ENCODE results near the gene STAC2. TPM values are rescaled to one million over a fixed set of nuclear protein-coding genes. Genes with fewer than 3 reads are reported as not detected.
A peak's percentile ranks its signal among the peaks of the same experiment; 100 is the strongest.

Gene STAC2
- total and polyA plus RNA-seq, 2 donors (not counting 1 experiment from before 2014, with no cell fraction given): not detected

DNA sequence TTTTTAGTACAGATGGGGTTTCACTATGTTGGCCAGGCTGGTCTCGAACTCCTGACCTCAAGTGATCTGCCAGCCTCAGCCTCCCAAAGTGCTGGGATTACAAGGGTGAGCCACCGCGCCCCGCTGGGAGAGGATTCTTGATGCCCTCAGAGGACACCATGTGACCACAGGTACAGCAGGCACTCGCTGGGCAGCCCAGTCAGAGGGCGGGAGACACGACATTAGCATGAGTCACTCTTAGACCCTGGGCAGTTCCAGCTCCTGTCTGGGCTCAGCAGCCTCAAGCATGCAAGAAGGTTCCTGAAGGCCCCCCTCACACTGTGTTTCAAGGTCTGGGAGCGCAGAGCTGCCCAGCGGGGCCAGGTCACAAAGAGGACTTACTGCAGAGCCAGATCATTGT lies 11.9 kb downstream of the STAC2 start:
- H3K4me3 ChIP-seq (ENCODE audit: control extremely low read depth in 1 of 5, extremely low read depth in 1 of 5, insufficient read depth in 1 of 5, low read depth in 2 of 5, low read length in 4 of 5): no peak overlapping the region
- peaks cover 16 to 20% of the 10 kb centered on the region in 2 donors for H3K4me1 ChIP-seq (ENCODE audit: control insufficient read depth in 2 of 2, insufficient read depth in 2 of 2, low read length in 2 of 2)
- TF ChIP-seq, protein P1, sequence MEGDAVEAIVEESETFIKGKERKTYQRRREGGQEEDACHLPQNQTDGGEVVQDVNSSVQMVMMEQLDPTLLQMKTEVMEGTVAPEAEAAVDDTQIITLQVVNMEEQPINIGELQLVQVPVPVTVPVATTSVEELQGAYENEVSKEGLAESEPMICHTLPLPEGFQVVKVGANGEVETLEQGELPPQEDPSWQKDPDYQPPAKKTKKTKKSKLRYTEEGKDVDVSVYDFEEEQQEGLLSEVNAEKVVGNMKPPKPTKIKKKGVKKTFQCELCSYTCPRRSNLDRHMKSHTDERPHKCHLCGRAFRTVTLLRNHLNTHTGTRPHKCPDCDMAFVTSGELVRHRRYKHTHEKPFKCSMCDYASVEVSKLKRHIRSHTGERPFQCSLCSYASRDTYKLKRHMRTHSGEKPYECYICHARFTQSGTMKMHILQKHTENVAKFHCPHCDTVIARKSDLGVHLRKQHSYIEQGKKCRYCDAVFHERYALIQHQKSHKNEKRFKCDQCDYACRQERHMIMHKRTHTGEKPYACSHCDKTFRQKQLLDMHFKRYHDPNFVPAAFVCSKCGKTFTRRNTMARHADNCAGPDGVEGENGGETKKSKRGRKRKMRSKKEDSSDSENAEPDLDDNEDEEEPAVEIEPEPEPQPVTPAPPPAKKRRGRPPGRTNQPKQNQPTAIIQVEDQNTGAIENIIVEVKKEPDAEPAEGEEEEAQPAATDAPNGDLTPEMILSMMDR (IDR thresholded peaks at IDR 0.05): no peak
- no peak for TF ChIP-seq EZH2 (IDR thresholded peaks at IDR 0.05; ENCODE audit: borderline replicate concordance, insufficient read depth, low read depth, low read length, poor library complexity, severe bottlenecking)
- H3K27ac ChIP-seq (ENCODE audit: low read length in 2 of 2): no peak overlapping the region
- no peak for DNase-seq
- H3K27me3 ChIP-seq (replicated peaks in 1 of 4; ENCODE audit: control extremely low read depth in 1 of 4, control insufficient read depth in 3 of 4, insufficient read depth in 4 of 4, low read length in 3 of 4): peaks cover 0 to 22% (median 4%) of the 10 kb centered on the region in 4 experiments
- no peaks in the 10 kb centered on the region for H3K36me3 ChIP-seq (replicated peaks in 1 of 2; ENCODE audit: control extremely low read depth in 1 of 2, control insufficient read depth in 1 of 2, extremely low read depth in 1 of 2, insufficient read depth in 2 of 2, low read length in 1 of 2)
- WGBS (ENCODE audit: insufficient coverage): 85% methylated on average over 9 of the region's 9 CpGs
- no peak for ATAC-seq (ENCODE audit: low read depth)
- Mint-ChIP-seq H3K27ac (no peak overlapping the region), H3K4me3 (no peak overlapping the region), H3K27me3 (peaks cover 19% of the 10 kb centered on the region), H3K9me3 (ENCODE audit: insufficient read depth) (no peaks in the 10 kb centered on the region), H3K4me1 (peaks cover 16% of the 10 kb centered on the region)
- ChIA-PET CTCF (interaction anchor here (18.9 kb wide), 1 partner anchor 26 kb away, joined by 707 read pairs; no protein-coding TSS in a partner anchor), POLR2A (no interaction called here)
- no peak overlapping the region for H3K4me2 ChIP-seq (replicated peaks; ENCODE audit: low read depth, low read length, poor library complexity, severe bottlenecking)
- H2AFZ ChIP-seq (ENCODE audit: insufficient read depth, low read depth, low read length, poor library complexity, severe bottlenecking): no peak overlapping the region
- H3K9ac ChIP-seq (ENCODE audit: low read length): no peak overlapping the region
- intact Hi-C loops (cut with micrococcal nuclease): no loop called here
- peaks cover 0 to 3% (median 0%) of the 10 kb centered on the region in 3 donors for H3K9me3 ChIP-seq (ENCODE audit: control extremely low read depth in 1 of 3, control insufficient read depth in 2 of 3, insufficient read depth in 1 of 3, low read length in 2 of 3)
- H4K20me1 ChIP-seq (ENCODE audit: control insufficient read depth, insufficient read depth, low read length, poor library complexity, severe bottlenecking): no peaks in the 10 kb centered on the region
- H3K79me2 ChIP-seq (ENCODE audit: control insufficient read depth, insufficient read depth, low read length): no peaks in the 10 kb centered on the region

DNA sequence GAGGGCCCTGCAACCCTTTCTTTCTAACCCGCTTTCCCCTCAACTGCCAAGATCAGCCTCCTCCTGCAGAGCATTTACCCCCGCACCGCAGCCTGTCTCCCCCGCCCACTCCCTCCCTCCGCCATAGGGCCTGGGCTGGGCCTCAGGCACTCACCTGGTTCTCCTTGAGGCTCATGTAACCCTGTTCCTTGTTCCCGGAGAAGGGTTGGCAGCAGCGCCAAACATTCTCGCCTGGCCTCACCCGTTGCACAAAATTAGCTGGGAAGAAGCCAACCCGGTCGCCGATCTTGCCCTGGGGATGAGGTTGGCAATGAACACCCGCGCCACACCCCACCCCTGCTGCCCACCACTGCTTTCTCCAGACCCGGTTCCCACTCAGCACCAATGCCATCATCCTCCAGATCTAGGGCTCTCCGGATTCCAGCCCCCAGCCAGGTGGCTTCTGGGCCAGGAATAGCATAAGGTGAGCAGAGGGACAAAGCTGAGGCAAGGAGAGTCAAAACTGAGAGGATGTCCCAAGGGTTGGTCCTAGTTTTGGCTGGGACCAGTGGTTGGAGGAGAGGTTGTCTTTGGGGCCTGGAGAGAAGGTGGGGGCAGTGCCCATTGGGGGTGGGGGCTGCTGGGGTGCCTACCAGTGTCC lies 12.8 kb downstream of the STAC2 start:
- no peak overlapping the region for H2AFZ ChIP-seq (ENCODE audit: insufficient read depth, low read depth, low read length, poor library complexity, severe bottlenecking)
- Mint-ChIP-seq H3K9me3 (ENCODE audit: insufficient read depth) (no peaks in the 10 kb centered on the region), H3K4me1 (peaks cover 25% of the 10 kb centered on the region), H3K4me3 (no peak overlapping the region), H3K27me3 (peaks cover 18% of the 10 kb centered on the region), H3K27ac (peak overlapping the region; percentile 37)
- no peaks in the 10 kb centered on the region for H3K36me3 ChIP-seq (replicated peaks in 1 of 2; ENCODE audit: control extremely low read depth in 1 of 2, control insufficient read depth in 1 of 2, extremely low read depth in 1 of 2, insufficient read depth in 2 of 2, low read length in 1 of 2)
- ATAC-seq (ENCODE audit: low read depth): no peak
- peaks cover 0 to 18% (median 4%) of the 10 kb centered on the region in 4 experiments for H3K27me3 ChIP-seq (replicated peaks in 1 of 4; ENCODE audit: control extremely low read depth in 1 of 4, control insufficient read depth in 3 of 4, insufficient read depth in 4 of 4, low read length in 3 of 4)
- H3K79me2 ChIP-seq (ENCODE audit: control insufficient read depth, insufficient read depth, low read length): no peaks in the 10 kb centered on the region
- peaks cover 25 to 29% of the 10 kb centered on the region in 2 donors for H3K4me1 ChIP-seq (ENCODE audit: control insufficient read depth in 2 of 2, insufficient read depth in 2 of 2, low read length in 2 of 2)
- no peak overlapping the region for H3K4me3 ChIP-seq (ENCODE audit: control extremely low read depth in 1 of 5, extremely low read depth in 1 of 5, insufficient read depth in 1 of 5, low read depth in 2 of 5, low read length in 4 of 5)
- TF ChIP-seq, protein P1 (IDR thresholded peaks at IDR 0.05): no peak
- TF ChIP-seq EZH2 (IDR thresholded peaks at IDR 0.05; ENCODE audit: borderline replicate concordance, insufficient read depth, low read depth, low read length, poor library complexity, severe bottlenecking): no peak
- intact Hi-C loops (cut with micrococcal nuclease): no loop called here
- CTCF ChIA-PET: interaction anchor here (0.6 to 18.9 kb wide), 2 partner anchors 27 to 308 kb away, joined by 3 to 707 read pairs; no protein-coding TSS in a partner anchor
- POLR2A ChIA-PET: no interaction called here
- no peaks in the 10 kb centered on the region for H4K20me1 ChIP-seq (ENCODE audit: control insufficient read depth, insufficient read depth, low read length, poor library complexity, severe bottlenecking)
- no peak overlapping the region for H3K27ac ChIP-seq (ENCODE audit: low read length in 2 of 2)
- H3K9me3 ChIP-seq (ENCODE audit: control extremely low read depth in 1 of 3, control insufficient read depth in 2 of 3, insufficient read depth in 1 of 3, low read length in 2 of 3): peaks cover 0 to 3% (median 0%) of the 10 kb centered on the region in 3 donors
- H3K4me2 ChIP-seq (replicated peaks; ENCODE audit: low read depth, low read length, poor library complexity, severe bottlenecking): no peak overlapping the region
- WGBS (ENCODE audit: insufficient coverage): 92% methylated on average over 15 of the region's 16 CpGs
- no peak overlapping the region for H3K9ac ChIP-seq (ENCODE audit: low read length)
- no peak for DNase-seq
